GM20000 (cell line): Measurements from ENCODE around the gene PLB1.
A peak's percentile ranks its signal among the peaks of the same experiment; 100 is the strongest.

Source experiments
- DNase-seq: peaks from one replicate; pipeline ENCODE4 v3.0.0; 2012; ENCODE audit warnings: low spot score
- CTCF ChIP-seq: IDR thresholded peaks from 2 replicates; pipeline ENCODE4 v1.5.1; 2012; ENCODE audit warnings: mild to moderate bottlenecking, control low read depth; ENCODE audit errors: extremely low read depth, missing control alignments

Gene PLB1

GRCh38 chr2:28680657-28681056, 184.8 kb downstream of the PLB1 start:
- no peak for DNase-seq
- TF ChIP-seq CTCF, result no peak

GRCh38 chr2:28681158-28681571, 185.3 kb downstream of the PLB1 start:
- no peak for TF ChIP-seq CTCF
- peak; percentile 81 for DNase-seq

- no peak for DNase-seq
Measured at GRCh38 chr2:28681606-28682005, 185.7 kb downstream of the PLB1 start.

GRCh38 chr2:28683100-28683706, 187.3 kb downstream of the PLB1 start:
- TF ChIP-seq CTCF, result no peak
- no peak for DNase-seq

More at GRCh38 chr2:28681606-28682005, 185.7 kb downstream of the PLB1 start:
- no peak for TF ChIP-seq CTCF

GRCh38 chr2:28684142-28684858, 188.4 kb downstream of the PLB1 start:
- no peak for DNase-seq
- no peak for TF ChIP-seq CTCF

- no peak for TF ChIP-seq CTCF
- no peak for DNase-seq
Measured at GRCh38 chr2:28687171-28687570, 191.3 kb downstream of the PLB1 start.

GRCh38 chr2:28687640-28688385, 192.0 kb downstream of the PLB1 start:
- no peak for DNase-seq

More at GRCh38 chr2:28687640-28688385, 192.0 kb downstream of the PLB1 start:
- TF ChIP-seq CTCF, result no peak
